Loucy (cell line): ENCODE data around the gene HMG20B.

Experiments used
- H2AFZ ChIP-seq: fragments of 200-600 bp; sonication (generic); 2 replicates; pipeline ENCODE4 v1.6.0; 2016; ENCODE audit warnings: antibody characterized with exemption, mild to moderate bottlenecking, low read length, moderate library complexity
- H3F3A ChIP-seq: fragments of 200-600 bp; 2 replicates; pipeline ENCODE4 v1.6.0; 2016; ENCODE audit warnings: antibody characterized with exemption, low read depth, mild to moderate bottlenecking
- H3K27me3 ChIP-seq: fragments of 200-600 bp; sonication (generic); 2 replicates; pipeline ENCODE4 v1.6.1; 2014; ENCODE audit warnings: low read length, mild to moderate bottlenecking; ENCODE audit not compliant: insufficient read depth, poor library complexity, severe bottlenecking
- H3K36me3 ChIP-seq: fragments of 200-600 bp; sonication (generic); 2 replicates; pipeline ENCODE4 v1.6.1; 2016; ENCODE audit warnings: low read length; ENCODE audit not compliant: insufficient read depth
- H3K4me1 ChIP-seq: fragments of 200-600 bp; sonication (generic); 2 replicates; pipeline ENCODE4 v1.5.1; 2014; ENCODE audit warnings: low read length, mild to moderate bottlenecking; ENCODE audit not compliant: insufficient read depth, poor library complexity, severe bottlenecking
- H3K4me2 ChIP-seq: fragments of 200-600 bp; sonication (generic); 2 replicates; pipeline ENCODE4 v1.6.0; 2014; ENCODE audit warnings: antibody characterized with exemption, low read length, low read depth, mild to moderate bottlenecking; ENCODE audit not compliant: poor library complexity, severe bottlenecking
- H3K4me3 ChIP-seq: fragments of 200-600 bp; sonication (generic); 2 replicates; pipeline ENCODE4 v1.5.1; 2014; ENCODE audit warnings: low read length, mild to moderate bottlenecking, mixed read lengths; ENCODE audit not compliant: poor library complexity, severe bottlenecking
- H3K79me2 ChIP-seq: fragments of 200-600 bp; sonication (generic); 2 replicates; pipeline ENCODE4 v1.6.1; 2014; ENCODE audit warnings: low read length; ENCODE audit not compliant: insufficient read depth
- H3K9ac ChIP-seq: fragments of 200-600 bp; sonication (generic); 2 replicates; pipeline ENCODE4 v1.6.0; 2014; ENCODE audit warnings: mild to moderate bottlenecking, low read depth, low read length, moderate library complexity; ENCODE audit not compliant: poor library complexity, severe bottlenecking
- H3K9me2 ChIP-seq: fragments of 200-600 bp; sonication (generic); replicated peaks from 2 replicates; pipeline ENCODE4 v1.6.1; 2016; ENCODE audit warnings: low read depth, low read length, mixed read lengths
- H3K9me3 ChIP-seq: fragments of 200-600 bp; sonication (generic); 2 replicates; pipeline ENCODE4 v1.6.1; 2014; ENCODE audit warnings: mild to moderate bottlenecking, antibody characterized with exemption, low read length, low read depth; ENCODE audit not compliant: insufficient read depth
- H4K20me1 ChIP-seq: fragments of 200-600 bp; sonication (generic); 2 replicates; pipeline ENCODE4 v1.6.0; 2014; ENCODE audit warnings: antibody characterized with exemption, low read length, mild to moderate bottlenecking; ENCODE audit not compliant: insufficient read depth, poor library complexity, severe bottlenecking
- EZH2phosphoT487 ChIP-seq: fragments of 200-600 bp; IDR thresholded peaks from 2 replicates; pipeline ENCODE4 v1.6.1; 2018; ENCODE audit warnings: antibody characterized with exemption, mild to moderate bottlenecking, moderate library complexity, borderline replicate concordance
- TF ChIP-seq, protein P1 (sequence below): fragments of 200-600 bp; sonication (generic); conservative IDR thresholded peaks from 2 replicates; pipeline ENCODE4 v1.5.1; 2014; ENCODE audit warnings: mild to moderate bottlenecking, antibody characterized with exemption, low read length

HMG20B gene

GRCh38 chr19:3524904-3525451 lies 47.8 kb upstream of the HMG20B start:
- Histone ChIP-seq H3K9me2 (no peaks in the 10 kb centered on the region), H4K20me1 (peaks cover 15% of the 10 kb centered on the region), H2AFZ (no peak overlapping the region), H3F3A (no peaks in the 10 kb centered on the region), H3K36me3 (peaks cover 60% of the 10 kb centered on the region; the same call in 1 of the 2 replicates), H3K4me1 (no peaks in the 10 kb centered on the region), H3K79me2 (peaks cover 26% of the 10 kb centered on the region), H3K4me3 (no peak overlapping the region), H3K27me3 (no peaks in the 10 kb centered on the region), H3K9ac (no peak overlapping the region), H3K9me3 (no peaks in the 10 kb centered on the region), H3K4me2 (no peak overlapping the region)
- TF ChIP-seq, protein P1, sequence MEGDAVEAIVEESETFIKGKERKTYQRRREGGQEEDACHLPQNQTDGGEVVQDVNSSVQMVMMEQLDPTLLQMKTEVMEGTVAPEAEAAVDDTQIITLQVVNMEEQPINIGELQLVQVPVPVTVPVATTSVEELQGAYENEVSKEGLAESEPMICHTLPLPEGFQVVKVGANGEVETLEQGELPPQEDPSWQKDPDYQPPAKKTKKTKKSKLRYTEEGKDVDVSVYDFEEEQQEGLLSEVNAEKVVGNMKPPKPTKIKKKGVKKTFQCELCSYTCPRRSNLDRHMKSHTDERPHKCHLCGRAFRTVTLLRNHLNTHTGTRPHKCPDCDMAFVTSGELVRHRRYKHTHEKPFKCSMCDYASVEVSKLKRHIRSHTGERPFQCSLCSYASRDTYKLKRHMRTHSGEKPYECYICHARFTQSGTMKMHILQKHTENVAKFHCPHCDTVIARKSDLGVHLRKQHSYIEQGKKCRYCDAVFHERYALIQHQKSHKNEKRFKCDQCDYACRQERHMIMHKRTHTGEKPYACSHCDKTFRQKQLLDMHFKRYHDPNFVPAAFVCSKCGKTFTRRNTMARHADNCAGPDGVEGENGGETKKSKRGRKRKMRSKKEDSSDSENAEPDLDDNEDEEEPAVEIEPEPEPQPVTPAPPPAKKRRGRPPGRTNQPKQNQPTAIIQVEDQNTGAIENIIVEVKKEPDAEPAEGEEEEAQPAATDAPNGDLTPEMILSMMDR = no peak
- no peak for TF ChIP-seq EZH2phosphoT487

DNA sequence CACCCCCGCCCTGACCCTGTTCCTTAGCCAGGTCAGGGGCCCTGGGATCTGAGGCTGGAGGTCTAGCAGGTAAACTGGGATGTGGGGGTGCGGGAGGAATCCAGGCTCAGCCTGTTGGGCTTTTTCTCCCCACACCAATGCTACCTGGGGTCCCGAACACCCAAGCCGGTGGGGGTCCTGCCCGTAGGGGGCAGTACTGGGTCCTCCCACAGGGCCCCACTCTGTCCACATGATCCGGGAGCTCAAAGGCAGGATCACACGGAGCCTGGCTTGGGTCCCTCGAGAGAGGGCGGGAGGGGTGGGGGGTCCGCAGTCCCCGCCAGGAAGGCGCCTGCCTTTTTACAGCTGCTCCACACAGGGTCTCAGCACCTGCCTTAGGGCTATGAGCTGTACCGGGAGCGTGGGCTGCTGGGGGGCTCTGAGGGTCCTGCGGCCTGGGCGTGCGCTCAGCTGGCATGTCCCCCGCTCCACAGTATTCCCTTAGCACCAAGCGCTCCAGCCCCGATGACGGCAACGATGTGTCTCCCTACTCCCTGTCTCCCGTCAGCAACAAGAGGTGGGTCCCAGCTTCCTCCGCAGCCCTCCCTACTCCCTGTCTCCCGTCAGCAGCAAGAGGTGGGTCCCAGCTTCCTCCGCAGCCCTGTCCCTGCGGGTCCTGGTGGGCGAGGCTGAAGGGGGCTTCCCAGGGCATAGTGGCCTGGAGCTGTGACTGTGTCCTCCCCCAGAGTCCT lies 46.1 kb upstream of the HMG20B start:
- H3K4me2 ChIP-seq = no peak overlapping the region
- H3K4me3 ChIP-seq = no peak overlapping the region
- H2AFZ ChIP-seq = no peak overlapping the region
- H3F3A ChIP-seq = no peaks in the 10 kb centered on the region
- H3K9me3 ChIP-seq = no peaks in the 10 kb centered on the region
- no peaks in the 10 kb centered on the region for H3K9me2 ChIP-seq
- TF ChIP-seq, protein P1 = peak; percentile 41; the same call in 1 of the 2 replicates
- TF ChIP-seq EZH2phosphoT487 = no peak
- peaks cover 5% of the 10 kb centered on the region for H4K20me1 ChIP-seq
- H3K4me1 ChIP-seq = no peaks in the 10 kb centered on the region
- no peaks in the 10 kb centered on the region for H3K27me3 ChIP-seq
- peaks cover 70% of the 10 kb centered on the region; the same call in 1 of the 2 replicates for H3K36me3 ChIP-seq
- H3K79me2 ChIP-seq = peaks cover 10% of the 10 kb centered on the region
- no peak overlapping the region for H3K9ac ChIP-seq

DNA sequence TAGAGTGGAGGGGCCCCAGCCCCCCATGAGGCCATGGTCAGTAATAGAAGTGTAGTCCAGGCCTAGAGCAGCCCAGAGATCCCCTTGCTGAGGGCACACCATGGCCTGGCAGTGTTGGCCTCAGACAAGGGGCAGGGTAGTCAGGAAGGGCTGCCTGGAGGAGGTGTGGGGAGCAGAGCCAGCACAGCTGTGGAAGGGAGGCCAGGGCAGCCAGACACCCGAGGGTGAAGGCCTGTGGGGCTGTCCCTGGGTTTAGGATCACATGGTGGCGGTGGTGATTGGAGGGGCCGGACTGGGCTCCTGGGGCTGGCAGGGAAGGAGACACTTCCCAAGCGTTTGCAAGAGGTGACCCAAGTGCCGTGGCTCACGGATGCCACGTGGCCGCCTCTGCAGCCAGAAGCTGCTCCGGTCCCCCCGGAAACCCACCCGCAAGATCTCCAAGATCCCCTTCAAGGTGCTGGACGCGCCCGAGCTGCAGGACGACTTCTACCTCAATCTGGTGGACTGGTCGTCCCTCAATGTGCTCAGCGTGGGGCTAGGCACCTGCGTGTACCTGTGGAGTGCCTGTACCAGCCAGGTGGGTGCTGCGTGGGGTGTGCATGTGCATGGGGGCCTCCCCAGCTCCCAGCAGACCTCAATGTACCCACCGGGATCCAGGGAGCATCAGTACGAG lies 45.4 kb upstream of the HMG20B start:
- H3K9ac ChIP-seq = no peak overlapping the region
- H3K4me3 ChIP-seq = no peak overlapping the region
- no peaks in the 10 kb centered on the region for H3K9me3 ChIP-seq
- no peak for TF ChIP-seq EZH2phosphoT487
- TF ChIP-seq, protein P1 = no peak
- H3F3A ChIP-seq = no peaks in the 10 kb centered on the region
- H3K4me2 ChIP-seq = no peak overlapping the region
- no peaks in the 10 kb centered on the region for H3K9me2 ChIP-seq
- no peaks in the 10 kb centered on the region for H3K4me1 ChIP-seq
- H3K79me2 ChIP-seq = peaks cover 3% of the 10 kb centered on the region
- peaks cover 70% of the 10 kb centered on the region; the same call in 1 of the 2 replicates for H3K36me3 ChIP-seq
- peaks cover under 1% of the 10 kb centered on the region for H4K20me1 ChIP-seq
- H2AFZ ChIP-seq = no peak overlapping the region
- no peaks in the 10 kb centered on the region for H3K27me3 ChIP-seq
